Measurements from ENCODE around the gene SCT. TPM values are rescaled to one million over a fixed set of nuclear protein-coding genes. Genes with fewer than 3 reads are reported as not detected.

The SCT gene
- total RNA-seq, 1 experiment from 2014 or later, result not detected

- no peaks in the 10 kb centered on the region for H3K4me1 ChIP-seq (ENCODE audit: control insufficient read depth, insufficient read depth, low read length)
- no peak for ATAC-seq
- no peaks in the 10 kb centered on the region for H3K9me3 ChIP-seq (ENCODE audit: control insufficient read depth, insufficient read depth, low read depth, low read length)
- H3K27me3 ChIP-seq (ENCODE audit: control insufficient read depth, insufficient read depth, low read length), result no peaks in the 10 kb centered on the region
- in situ Hi-C loops (cut with HindIII; ENCODE audit: low pct_unique_long_range_greater_than_20kb, low sequenced_read_pairs), result no loop called here
- H3K27ac ChIP-seq (ENCODE audit: low read length), result no peak overlapping the region
- no TSS peak for BruUV-seq (replicated peaks)
- peaks cover 16% of the 10 kb centered on the region for H3K36me3 ChIP-seq (ENCODE audit: control insufficient read depth, insufficient read depth, low read length)
- DNase-seq (ENCODE audit: low read depth, low spot score), result no peak
- intact Hi-C loops (cut with micrococcal nuclease; ENCODE audit: unreplicated experiment), result no loop called here
- no peak overlapping the region for H3K4me3 ChIP-seq (ENCODE audit: low read depth in 2 of 2, low read length in 2 of 2)
- ChIA-PET CTCF (no interaction called here), POLR2A (interaction anchor here (0.7 kb wide), 1 partner anchor 11 kb away, joined by 11 read pairs; no protein-coding TSS in a partner anchor)
- TF ChIP-seq, protein P1, sequence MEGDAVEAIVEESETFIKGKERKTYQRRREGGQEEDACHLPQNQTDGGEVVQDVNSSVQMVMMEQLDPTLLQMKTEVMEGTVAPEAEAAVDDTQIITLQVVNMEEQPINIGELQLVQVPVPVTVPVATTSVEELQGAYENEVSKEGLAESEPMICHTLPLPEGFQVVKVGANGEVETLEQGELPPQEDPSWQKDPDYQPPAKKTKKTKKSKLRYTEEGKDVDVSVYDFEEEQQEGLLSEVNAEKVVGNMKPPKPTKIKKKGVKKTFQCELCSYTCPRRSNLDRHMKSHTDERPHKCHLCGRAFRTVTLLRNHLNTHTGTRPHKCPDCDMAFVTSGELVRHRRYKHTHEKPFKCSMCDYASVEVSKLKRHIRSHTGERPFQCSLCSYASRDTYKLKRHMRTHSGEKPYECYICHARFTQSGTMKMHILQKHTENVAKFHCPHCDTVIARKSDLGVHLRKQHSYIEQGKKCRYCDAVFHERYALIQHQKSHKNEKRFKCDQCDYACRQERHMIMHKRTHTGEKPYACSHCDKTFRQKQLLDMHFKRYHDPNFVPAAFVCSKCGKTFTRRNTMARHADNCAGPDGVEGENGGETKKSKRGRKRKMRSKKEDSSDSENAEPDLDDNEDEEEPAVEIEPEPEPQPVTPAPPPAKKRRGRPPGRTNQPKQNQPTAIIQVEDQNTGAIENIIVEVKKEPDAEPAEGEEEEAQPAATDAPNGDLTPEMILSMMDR (IDR thresholded peaks at IDR 0.05), result no peak
- no peak for TF ChIP-seq TCF7L2 (IDR thresholded peaks at IDR 0.05; ENCODE audit: low read depth, low read length)
- TF ChIP-seq SIN3A (IDR thresholded peaks at IDR 0.05; ENCODE audit: borderline replicate concordance, insufficient read depth, low read depth, low read length), result no peak
- TF ChIP-seq POLR2AphosphoS5 (IDR thresholded peaks at IDR 0.05; ENCODE audit: low read depth, low read length), result no peak
- TF ChIP-seq REST (IDR thresholded peaks at IDR 0.05; ENCODE audit: insufficient read depth in 1 of 2, low read depth in 2 of 2, low read length in 1 of 2), result no peak
Measured at GRCh38 chr11:590997-591396, 36.0 kb downstream of the SCT start.

GRCh38 chr11:589798-590197, 37.2 kb downstream of the SCT start:
- DNase-seq (ENCODE audit: low read depth, low spot score), result no peak
- CTCF ChIA-PET, result no interaction called here
- POLR2A ChIA-PET, result no interaction called here
- BruUV-seq (replicated peaks), result no TSS peak
- TF ChIP-seq POLR2AphosphoS5 (IDR thresholded peaks at IDR 0.05; ENCODE audit: low read depth, low read length), result no peak
- TF ChIP-seq, protein P1 (IDR thresholded peaks at IDR 0.05), result no peak
- no peak for TF ChIP-seq SIN3A (IDR thresholded peaks at IDR 0.05; ENCODE audit: borderline replicate concordance, insufficient read depth, low read depth, low read length)
- TF ChIP-seq REST (IDR thresholded peaks at IDR 0.05; ENCODE audit: insufficient read depth in 1 of 2, low read depth in 2 of 2, low read length in 1 of 2), result no peak
- no peak for TF ChIP-seq TCF7L2 (IDR thresholded peaks at IDR 0.05; ENCODE audit: low read depth, low read length)
- Histone ChIP-seq H3K4me3 (ENCODE audit: low read depth in 2 of 2, low read length in 2 of 2) (no peak overlapping the region), H3K9me3 (ENCODE audit: control insufficient read depth, insufficient read depth, low read depth, low read length) (no peaks in the 10 kb centered on the region), H3K27ac (ENCODE audit: low read length) (no peak overlapping the region), H3K36me3 (ENCODE audit: control insufficient read depth, insufficient read depth, low read length) (peaks cover 15% of the 10 kb centered on the region), H3K27me3 (ENCODE audit: control insufficient read depth, insufficient read depth, low read length) (no peaks in the 10 kb centered on the region), H3K4me1 (ENCODE audit: control insufficient read depth, insufficient read depth, low read length) (no peaks in the 10 kb centered on the region)
- in situ Hi-C loops (cut with HindIII; ENCODE audit: low pct_unique_long_range_greater_than_20kb, low sequenced_read_pairs), result no loop called here
- intact Hi-C loops (cut with micrococcal nuclease; ENCODE audit: unreplicated experiment), result no loop called here
- ATAC-seq, result no peak

All from Panc1 (cell line).